Activated CD8-positive, alpha-beta memory T cell treated with anti-CD3 and anti-CD28 coated beads, Interleukin-2, amount 50 U/mL, for 4 hours (primary cell): ENCODE results near the gene CDC42BPA.
"Not testable (repeated sequence)": the region's sequence is repeated elsewhere in the genome, so short reads cannot be mapped to it uniquely, and the experiment has no call there.

Experiments
- DNase-seq: peaks from one replicate; pipeline ENCODE4 v3.0.0-alpha.2; 2020

The CDC42BPA gene, protein sequence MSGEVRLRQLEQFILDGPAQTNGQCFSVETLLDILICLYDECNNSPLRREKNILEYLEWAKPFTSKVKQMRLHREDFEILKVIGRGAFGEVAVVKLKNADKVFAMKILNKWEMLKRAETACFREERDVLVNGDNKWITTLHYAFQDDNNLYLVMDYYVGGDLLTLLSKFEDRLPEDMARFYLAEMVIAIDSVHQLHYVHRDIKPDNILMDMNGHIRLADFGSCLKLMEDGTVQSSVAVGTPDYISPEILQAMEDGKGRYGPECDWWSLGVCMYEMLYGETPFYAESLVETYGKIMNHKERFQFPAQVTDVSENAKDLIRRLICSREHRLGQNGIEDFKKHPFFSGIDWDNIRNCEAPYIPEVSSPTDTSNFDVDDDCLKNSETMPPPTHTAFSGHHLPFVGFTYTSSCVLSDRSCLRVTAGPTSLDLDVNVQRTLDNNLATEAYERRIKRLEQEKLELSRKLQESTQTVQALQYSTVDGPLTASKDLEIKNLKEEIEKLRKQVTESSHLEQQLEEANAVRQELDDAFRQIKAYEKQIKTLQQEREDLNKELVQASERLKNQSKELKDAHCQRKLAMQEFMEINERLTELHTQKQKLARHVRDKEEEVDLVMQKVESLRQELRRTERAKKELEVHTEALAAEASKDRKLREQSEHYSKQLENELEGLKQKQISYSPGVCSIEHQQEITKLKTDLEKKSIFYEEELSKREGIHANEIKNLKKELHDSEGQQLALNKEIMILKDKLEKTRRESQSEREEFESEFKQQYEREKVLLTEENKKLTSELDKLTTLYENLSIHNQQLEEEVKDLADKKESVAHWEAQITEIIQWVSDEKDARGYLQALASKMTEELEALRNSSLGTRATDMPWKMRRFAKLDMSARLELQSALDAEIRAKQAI (N-terminal part only)

DNA sequence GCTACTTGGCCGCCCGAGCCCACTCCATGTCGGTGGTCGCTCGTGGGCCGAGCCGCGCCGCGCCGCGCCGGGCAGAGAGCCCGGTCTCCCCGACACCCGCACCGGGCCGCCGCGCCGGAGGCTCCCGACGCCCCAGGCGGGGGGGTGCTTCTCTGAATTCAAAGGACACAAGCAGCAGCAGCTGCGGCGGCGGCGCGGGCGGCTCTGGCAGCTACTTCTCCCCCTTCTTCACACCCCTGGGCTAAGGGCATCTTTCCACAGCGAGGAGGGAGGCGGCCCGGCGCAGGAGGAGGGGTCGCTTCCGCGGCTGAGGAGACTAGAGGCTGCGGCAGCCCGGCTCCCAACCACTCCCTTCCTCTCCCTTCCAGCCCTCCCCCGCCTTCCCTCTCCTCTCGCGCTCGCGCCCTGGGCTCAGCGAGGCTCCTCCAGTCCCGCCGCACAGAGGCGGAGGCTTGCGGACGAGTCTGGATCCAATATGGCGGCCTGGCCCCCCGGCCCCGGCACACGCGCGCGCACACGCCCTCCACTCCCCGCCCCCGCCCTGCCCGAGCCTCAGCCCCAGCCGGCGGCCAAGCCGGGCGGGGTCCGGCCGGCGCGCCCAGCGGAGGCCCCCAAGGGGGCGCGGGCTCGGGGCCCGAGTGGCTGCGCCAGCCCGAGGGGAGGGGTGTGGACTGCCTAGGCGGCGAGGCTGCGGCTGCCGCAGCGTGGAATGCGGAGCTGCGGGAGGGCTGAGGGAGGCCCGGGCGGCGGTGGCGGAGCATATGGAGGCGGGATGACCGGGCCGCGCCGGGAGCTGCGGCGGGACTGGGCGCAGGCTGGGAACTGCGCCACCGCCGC lies at the start of gene CDC42BPA:
Gene CDC42BPA (minus strand): TSS at position 477 of the 837 bp plus-strand sequence. CDS start 1,310 bp downstream, outside the sequence.
- peak; percentile 29 for DNase-seq

DNA sequence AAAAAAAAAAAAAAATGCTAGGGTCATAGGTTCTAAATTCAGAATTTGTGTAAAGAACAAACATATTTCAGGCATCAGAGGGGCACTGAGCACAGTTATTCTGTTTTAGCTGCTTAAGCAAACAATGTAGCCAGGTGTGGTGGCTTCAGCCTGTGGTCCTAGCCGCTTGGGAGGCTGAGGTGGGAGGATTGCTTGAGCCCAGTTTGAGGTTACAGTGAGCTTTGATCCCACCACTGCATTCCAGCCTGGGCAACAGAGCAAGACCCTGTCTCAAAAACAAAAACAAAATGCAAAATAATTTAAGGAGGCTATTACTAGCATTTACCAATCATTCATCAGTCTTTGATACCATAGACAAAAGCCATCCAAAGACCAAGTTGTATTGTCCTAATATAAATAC lies 49.7 kb upstream of the CDC42BPA start:
- DNase-seq, result no peak

DNA sequence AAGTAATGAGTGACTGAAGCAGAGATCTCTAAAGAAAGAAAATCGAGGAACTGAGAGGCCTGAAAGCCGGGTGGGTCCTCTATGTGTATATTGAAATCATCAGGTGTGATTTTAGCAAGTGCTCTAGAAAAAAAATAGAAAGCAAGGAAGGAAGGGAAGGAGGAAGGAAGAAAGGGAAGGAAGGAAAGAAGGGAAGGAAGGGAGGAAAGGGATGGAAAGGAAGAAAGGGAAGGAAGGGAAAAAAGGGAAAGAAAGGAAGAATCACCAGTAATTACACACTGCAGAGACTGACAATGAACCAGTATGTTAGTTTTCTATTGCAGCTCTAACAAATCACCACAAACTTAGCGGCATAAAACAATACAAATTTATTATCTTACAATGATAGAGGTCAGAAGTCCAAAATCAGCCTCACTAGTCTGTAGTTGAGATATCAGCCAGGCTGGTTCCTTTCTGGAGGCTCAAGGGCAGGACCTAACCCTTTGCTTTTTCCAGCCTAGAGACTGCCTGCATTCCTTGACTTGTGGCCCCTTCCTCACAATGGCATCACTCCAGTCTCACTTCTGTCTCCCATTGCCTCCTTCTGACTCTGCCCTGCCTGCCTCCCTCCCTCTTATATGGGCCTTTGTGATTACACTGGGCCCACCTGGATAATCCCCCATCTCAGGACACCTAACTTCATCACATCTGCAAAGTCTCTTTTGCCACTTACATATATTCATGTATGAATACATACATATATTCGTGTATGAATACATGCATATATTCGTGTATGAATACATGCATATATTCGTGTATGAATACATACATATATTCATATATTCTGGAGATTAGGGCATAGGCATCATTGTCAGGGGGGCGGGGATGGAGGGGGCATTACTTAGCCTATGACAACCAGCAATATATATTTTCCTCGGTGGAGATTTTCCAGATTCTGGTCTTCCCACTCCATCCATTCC lies 47.5 kb upstream of the CDC42BPA start:
- no peak for DNase-seq

DNA sequence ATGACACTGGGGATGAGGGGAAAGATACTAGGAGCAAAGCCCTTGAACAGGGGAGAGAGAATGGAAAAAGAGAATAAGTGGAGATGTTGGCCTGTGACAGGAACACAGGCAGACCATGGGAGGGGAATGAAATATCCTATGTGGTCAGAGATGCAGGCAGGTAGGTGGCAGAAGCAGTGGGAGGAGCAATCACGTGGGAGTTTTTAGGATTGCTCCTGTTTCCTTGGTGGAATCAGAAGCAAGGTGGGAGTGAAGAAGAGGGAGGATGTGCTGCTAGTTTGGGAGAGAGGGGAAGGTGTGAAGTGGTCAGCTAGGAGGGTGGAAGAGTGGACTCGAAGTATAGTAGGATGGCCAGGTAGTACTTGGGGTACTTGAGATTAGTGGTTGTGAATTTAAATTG lies 46.4 kb upstream of the CDC42BPA start:
- DNase-seq, result no peak

DNA sequence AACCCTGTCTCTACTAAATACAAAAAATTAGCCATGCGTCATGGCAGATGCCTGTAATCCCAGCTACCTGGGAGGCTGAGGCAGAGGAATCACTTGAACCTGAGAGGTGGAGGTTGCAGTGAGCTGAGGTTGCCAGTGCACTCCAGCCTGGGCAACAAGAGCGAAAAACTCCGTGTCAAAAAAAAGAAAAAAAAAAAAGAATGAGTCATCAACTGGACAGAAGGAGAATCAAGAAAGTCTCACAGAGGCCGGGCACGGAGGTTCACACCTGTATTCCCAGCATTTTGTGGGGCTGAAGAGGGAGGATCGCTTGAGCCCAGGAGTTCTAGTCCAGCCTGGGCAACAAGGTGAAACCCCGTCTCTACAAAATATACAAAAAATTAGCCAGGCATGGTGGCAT lies 45.5 kb upstream of the CDC42BPA start:
- DNase-seq, result no peak

DNA sequence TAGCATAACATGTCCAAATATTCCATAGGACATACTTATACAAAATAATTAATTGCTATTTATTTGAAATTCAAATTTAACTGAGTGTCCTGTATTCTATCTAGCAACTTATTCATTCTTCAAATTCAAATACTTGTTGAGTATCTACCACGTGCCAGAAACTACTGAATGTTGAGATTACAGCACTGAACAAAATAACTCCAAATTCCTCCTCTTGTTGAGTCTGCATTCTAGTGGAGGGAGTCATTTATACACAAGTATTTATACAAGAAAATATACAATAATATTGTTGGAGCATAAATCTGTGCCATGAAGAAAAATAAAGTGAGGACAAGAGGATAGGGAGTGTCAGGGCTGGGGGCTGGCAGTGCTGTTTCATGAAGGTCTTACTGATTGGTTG lies 43.7 kb upstream of the CDC42BPA start:
- no peak for DNase-seq

DNA sequence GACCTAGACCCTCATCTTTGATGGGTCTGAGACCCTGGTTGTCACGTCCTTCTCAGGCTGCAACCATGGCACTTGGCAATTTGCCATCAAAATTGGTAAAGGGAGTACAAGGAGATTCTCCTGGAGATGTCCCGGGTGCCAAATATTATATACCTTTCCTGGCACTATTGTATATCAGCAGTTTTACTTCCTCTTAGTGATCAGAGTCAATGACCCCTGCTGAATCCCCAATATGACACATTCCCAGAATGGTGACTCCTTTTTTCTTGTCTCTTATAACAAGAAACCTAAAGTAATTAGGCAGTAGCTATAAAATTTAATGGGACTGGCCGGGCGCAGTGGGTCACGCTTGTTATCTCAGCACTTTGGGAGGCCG lies 39.6 kb upstream of the CDC42BPA start:
- DNase-seq, result no peak

DNA sequence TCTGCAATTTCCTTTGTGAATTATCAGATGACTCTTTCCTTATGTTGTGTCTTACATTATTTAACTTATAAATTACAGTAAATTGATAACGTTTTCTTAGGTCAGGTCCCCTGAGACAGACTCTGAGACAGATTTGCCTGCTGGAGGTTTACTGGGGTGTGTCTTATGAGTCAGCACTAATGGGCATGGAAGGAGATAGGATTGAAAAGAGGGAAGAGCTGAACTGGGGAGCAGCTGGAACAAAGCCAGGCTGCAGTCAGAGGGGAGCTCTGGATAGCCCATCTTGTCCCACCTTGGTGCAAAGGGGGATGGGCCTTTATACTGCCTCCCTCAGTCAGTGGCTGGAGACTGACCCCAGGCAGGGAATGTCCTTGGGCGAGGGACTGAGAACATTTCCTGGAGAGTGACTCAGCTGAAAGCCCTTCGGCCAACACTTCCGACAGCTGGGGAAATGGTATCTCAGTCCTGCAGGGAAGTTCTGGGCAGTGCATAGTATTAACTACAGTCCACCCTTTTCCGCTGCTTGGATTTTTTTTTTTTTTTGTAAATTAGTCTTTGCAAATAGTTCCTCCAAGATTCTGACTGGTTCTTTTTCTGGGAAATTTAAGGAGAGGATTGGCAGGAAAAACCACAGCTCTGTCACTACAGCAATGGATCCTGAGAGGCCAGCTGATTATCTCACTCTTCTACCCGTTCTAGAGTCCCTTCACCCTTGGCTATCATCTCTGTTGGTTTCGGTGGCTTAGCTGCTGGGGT lies 39.1 kb upstream of the CDC42BPA start:
- no peak for DNase-seq

DNA sequence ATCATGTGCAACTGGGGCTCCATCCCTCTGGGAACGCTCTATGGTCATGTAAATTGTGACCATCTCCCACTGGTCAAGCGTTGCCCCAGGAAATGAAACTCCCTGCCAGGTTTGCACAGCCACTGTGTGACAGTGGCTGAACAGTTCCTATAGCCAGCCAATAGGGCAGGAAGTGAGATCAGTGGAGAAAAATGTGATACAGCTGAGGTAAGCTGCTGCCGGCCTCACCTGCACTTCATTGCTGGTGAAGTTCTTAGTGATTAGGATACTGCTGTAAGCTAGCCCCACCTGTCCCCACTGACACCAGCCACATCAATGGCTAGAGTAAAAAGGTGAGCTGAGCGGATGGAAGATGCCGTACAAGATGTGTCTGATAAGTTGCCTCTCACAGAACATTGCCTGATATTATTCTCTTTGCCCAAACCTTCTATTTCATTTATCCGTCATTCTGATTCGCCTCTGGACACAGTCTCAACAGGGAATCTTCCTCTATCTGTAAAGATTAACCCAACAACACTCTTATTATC lies 38.4 kb upstream of the CDC42BPA start:
- DNase-seq, result no peak

DNA sequence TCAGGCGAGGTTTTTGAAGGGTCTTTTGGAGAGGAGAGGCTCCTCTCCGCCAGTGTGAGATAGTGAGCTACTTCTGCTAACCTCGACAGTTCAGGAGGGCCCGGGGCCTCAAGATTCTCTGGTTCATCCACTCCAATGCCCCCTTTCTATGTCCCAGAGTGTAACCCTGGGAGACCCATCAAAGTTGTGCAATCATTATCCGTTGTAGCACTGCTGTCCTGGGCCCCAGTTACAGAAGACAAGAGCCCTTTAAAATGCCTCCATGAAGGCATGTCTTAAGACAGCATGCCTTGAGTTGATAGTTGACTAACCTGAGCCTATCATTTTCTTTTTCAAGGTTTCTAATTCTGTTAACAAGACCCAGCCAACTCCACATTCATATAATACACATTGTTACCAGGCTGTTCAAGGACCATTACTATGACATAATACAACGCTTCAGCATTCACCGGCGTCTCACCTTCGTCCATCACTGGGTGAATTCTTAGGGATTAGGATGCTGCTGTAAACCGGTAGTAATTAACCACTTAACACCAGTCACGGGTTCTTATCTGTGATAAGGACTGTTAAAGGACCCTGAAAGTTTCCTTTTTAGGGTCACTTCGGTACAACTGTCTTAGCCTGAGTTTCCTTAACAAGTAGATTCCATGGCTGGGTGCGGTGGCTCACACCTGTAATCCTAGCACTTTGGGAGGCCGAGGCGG lies 37.4 kb upstream of the CDC42BPA start:
- no peak for DNase-seq

DNA sequence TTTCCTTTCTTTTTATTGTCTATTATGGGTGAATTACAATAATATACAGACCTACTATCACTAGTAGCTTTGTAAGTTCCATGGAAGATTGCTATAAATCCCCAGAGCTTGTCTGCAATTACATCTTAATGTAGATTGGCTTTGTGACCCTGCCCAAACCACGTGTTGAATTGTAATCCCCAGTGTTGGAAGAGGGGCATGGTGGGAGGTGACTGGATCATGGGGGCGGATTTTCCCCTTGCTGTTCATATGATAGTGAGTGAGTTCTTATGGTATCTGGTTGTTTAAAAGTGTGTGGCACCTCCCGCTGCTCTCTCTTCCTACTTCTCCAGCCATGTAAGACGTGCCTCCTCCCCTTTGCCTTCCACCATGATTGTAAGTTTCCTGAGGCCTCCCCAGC lies 34.9 kb upstream of the CDC42BPA start:
- DNase-seq, result no peak

DNA sequence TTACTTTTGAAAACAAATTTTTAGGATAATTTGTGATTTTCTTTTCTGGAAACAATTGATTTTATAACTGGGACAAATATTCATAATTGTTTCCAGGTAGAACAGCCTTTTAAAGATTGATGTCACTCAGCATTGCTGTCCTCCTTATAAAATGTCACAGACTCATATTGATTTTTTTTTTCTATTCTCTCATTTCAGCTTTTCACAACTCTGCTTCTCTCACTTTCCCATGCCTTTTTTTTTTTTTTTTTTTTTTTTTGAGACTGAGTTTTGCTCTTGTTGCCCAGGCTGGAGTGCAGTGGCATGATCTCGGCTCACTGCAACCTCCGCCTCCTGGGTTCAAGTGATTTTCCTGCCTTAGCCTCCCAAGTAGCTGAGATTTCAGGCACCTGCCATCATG lies 33.9 kb upstream of the CDC42BPA start:
- DNase-seq, result not testable (repeated sequence)

DNA sequence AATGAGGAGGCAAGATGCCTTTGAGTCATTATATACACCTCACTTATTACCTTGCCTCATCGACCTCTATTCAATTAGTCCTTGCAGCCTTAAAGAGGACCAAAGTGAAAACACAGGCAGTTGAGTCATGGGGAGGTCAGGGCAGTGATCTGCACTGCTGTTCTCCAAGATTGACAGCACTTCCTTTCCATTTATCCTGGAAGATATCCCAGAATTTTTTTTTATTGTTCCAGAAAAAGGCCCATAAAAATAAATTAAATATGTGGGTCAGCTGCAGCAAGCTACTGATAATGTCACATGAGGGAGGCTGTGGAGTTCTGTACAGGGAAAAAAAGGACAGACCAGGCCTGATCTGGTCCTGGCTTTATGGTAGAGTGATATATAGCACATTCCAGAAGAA lies 33.2 kb upstream of the CDC42BPA start:
- DNase-seq, result no peak

DNA sequence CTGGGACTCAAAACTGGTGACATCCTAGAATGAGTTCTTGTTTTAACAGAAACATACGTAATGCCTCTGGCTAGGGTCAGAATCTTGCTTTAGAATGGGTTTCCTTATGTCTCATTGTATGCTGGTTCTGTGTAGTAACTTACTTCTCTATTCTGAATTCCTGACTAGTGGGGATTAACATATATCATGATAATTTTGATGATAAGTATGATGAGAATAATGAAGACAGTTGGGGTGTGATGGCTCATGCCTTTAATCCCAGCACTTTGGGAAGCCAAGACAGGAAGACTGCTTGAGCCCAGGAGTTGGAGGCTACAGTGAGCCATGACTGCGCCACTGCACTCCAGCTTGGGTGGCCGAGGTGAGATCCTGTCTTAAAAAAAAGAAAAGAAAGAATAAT lies 31.7 kb upstream of the CDC42BPA start:
- DNase-seq, result no peak

DNA sequence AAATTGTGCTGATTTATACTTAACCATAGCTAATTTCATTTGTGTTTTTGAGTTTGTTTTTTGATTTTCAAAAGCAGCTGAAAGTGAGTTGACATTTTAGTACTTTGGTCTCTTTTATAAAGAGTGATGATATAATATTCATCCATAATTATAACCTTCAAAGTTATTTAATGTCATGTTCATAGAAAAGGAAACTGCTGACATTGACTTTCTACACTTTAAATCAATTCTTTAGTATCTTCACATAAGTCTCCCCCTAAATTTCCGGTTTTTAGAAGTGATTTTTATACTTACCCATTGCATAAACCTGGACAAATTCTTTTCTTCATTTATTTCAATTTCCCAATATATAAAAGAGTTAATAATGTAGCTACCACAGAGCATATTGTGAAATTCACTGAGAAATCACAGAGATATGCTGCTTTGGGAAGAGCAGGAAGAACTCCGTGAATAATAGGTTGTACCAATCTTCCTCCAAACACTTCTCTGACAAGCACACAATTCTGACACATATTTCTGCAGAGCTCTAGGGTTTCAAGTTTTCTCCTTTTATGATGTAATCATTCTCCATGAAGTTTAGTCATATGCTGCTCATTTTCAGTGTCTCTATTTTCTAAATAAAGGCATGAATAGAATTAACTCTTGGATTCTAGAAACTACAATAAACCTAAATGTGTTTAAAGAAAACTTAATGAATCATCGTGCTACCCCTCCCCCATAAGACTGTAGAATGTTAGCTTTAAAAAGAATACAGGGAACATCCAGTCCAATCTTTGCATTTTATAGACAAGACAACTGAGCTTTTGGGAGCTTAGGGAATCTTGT lies 25.6 kb upstream of the CDC42BPA start:
- DNase-seq, result no peak

DNA sequence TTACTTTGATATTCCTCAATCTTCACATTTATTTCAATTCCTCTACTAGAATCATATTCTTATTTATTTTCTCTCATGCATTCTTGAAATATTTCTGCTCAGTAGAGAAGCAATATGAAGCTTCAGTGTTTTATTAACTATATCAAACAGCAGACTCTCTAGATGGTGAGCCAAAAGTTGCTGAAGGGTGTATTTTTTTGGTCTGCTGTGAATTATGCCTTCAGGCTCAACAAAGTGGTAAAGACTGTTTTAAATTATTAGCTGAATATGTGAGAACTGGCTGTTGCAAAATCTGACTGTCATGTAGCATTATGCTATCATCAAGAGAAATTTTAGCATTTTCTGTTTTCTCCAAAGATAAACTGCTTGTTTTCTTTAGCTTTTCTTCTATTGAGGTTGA lies 24.9 kb upstream of the CDC42BPA start:
- DNase-seq, result no peak

DNA sequence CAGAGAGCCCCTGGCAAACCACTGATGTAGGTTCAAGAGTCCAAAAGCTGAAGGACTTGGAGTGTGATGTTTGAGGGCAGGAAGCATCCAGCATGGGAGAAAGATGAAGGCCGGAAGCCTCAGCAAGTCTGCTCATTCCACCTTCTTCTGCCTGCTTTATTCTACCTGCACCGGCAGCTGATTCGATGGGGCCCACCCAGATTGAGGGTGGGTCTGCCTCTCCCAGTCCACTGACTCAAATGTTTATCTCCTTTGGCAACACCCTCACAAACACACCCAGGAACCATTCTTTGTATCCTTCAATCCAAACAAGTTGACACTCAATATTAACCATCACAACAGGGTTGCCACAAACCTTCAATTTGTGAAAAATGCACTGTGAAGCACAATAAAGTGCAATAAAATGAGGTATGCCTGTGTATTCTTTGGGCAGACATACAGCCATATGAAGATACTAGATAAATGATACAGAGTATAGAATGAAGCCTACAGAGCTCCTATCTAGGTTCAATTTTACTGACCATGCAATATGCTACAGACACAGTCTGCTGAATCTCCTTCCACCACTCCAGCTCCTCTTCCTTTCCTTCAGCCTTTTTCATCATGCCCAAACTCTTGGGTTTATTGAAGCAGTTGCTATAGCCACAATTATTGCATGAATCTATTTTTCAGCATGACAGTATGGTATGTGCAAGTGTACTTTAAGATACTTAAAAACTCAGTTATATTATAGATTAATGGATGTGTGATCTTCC lies 24.0 kb upstream of the CDC42BPA start:
- no peak for DNase-seq

DNA sequence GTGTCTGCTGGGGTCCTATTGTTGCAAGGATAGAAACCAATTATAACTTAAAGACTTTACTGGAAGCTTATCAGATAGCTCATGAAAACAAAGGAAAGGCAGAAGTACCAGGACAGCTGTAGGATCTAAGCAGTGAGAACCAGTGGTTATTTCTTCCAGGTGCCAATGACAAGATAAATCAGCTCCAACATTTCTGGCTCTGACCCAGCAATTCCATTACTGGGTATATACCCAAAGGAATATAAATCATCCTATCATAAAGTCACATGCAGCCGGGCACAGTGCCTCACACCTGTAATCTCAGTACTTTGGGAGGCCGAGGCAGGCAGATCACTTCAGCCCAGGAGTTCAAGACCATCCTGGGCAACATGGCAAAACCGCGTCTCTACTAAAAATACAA lies 17.8 kb upstream of the CDC42BPA start:
- not testable (repeated sequence) for DNase-seq
